HG03135 (cell line): ENCODE data around the gene DAP.
"Not testable (repeated sequence)": the region's sequence is repeated elsewhere in the genome, so short reads cannot be mapped to it uniquely, and the experiment has no call there.

ENCODE experiments used
- ATAC-seq: cut with Tn5 transposase; IDR thresholded peaks from one replicate; pipeline ENCODE4 v1.9.1; 2021; ENCODE audit warnings: mild to moderate bottlenecking, moderate library complexity; ENCODE audit not compliant: unreplicated experiment

The DAP gene

DNA sequence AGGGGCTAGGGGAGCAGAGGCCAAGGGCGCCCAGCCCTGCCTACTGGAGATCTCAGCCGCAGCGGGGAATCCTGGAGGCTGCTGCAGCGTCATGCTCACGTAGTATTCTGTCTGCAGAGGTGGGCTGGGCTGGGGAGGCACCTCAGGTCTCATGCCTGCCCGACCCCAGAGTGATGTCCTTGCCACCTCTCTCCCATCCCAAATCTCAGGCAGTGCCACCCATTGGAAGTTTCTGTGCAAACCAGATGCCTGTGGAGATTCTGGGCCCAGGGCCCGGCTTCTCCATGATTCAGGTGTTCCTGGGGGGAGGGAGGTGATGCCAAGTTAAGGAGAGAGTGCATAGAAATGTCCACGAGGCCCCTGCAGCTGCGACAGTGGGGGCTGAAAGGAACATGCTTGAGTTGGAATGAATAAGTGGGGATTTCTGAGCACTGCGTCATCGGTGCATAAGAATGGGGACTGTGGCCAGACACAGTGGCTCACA, 125.1 kb downstream of the DAP start:
- peak; percentile 0 for ATAC-seq

DNA sequence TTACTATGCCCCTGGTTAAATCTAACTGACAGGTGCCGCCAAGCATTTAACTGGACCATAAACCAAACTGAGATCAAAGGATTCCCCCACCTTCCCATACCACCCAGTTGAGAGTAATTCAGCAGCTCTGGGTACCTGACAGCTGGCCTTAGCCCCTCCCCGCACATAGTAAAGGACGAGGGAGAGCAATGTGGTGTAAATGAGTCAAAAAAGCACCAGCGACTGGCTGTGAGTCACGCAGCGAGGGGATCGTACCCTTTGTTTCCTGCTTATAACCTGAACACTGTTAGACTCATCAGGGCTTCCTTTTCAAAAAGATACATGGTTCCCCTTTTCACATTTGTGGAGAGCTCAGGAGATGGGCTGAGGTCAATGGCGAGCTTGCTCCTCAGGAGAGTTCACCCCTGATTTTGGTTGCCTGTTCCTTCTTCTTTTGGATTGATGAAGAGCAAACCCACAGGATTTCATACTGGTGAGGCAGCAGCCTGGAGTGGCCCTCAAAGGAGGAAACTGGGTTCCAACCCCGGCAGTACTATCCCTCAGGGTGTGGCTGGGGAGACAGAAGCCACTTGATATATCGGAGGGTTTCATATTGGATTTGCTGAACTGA, 125.7 kb downstream of the DAP start:
- peak; percentile 69 for ATAC-seq

DNA sequence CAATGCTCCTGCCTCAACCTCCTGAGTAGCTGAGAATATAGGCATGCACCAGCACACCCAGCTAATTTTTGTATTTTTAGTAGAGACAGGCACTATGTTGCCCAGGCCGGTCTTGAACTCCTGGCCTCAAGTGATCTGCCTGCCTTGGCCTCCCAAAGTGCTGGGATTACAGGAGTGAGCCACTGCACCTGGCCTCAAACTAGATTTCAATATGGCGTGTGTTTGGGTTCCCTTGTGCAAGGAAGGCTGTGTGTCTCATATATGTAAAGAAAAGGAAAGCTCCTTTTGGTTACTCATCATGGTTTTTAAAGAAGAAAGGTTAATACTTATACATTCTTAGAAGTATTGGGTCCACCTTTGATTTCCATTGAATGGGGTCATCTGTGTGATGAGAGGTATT, 126.5 kb downstream of the DAP start:
- no peak for ATAC-seq

DNA sequence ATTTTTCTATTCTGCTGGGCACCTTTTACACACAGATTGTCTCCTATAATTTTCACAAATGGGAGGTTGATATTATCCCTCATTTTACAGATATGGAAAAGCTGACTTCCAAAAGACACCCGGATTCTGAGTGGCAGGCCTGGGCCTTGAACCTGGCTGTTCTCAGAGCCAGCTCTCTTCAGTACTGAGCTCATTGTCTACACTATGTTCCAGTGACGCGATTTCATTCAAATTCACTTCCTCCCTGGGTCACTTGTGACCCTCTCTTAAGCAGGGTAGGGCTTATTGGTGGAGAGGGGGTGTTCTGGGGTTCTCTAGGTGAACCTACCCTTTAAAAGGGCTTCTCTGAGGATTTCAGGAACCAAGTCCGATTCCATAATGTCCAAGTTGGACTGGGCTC, 127.0 kb downstream of the DAP start:
- ATAC-seq = no peak

DNA sequence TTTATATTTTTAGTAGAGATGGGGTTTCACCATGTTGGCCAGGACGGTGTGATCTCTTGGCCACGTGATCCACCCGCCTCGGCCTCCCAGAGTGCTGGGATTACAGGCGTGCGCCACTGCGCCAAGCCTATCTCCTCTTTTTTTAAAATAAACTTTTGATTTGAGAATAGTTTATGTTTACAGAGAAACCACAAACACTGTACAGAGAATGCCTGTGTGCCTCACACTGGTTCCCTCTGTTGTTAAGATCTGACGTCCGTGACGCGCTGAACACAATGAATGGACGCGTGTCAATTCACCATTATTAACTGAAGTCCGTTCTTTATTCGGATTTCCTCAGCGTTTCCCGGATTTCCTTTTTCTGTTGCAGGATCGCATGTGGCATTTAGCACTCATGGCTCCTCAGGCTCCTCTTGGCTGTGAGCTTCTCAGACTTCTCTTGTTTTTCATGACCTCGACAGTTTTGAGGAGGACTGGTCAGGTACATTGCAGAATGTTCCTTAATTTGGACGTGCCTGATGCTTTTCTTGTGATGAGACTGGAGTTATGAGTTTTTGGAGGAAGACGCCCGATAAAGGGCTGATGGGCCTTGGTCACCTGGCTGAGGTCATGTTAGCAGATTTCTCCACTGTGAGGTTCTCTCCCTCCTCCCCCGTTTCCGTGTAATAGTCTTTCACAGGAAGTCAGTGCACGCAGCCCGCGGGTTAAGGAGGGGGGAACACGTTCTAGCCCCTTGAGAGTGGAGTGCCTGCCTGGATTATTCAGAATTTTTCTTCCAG, 127.6 kb downstream of the DAP start:
- no peak for ATAC-seq

DNA sequence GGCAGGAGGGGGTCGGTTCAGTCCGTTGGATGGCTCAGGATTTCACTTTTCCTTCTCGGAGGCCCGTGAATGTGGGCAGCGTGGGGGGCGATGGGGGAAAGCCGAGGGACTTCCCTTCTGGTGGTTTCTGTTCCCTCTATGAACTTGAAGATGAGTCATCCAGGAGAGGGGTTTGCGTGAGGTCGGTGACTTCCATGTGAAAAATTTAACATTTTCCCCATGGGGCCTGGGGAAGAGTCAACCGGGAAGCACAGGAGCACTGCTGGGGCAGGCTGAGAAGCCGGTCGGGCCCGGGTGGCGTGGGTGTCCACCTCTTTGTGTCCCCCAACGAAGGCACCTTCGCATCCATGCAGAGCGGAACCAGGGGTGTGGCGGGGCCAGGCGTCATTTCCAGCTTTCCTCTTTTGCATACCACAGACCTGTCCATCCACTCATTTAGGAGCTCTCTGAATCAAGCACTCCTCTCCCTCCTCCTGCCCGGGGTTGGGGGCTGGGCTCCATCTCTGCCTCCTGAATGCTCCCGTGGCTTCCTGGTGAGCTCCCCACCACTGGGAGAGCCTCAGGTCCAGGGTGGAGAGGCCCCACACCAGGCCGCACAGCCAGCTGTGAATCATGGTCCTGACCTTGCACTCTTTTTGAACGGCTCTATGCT, 128.8 kb downstream of the DAP start:
- peak; percentile 42 for ATAC-seq

DNA sequence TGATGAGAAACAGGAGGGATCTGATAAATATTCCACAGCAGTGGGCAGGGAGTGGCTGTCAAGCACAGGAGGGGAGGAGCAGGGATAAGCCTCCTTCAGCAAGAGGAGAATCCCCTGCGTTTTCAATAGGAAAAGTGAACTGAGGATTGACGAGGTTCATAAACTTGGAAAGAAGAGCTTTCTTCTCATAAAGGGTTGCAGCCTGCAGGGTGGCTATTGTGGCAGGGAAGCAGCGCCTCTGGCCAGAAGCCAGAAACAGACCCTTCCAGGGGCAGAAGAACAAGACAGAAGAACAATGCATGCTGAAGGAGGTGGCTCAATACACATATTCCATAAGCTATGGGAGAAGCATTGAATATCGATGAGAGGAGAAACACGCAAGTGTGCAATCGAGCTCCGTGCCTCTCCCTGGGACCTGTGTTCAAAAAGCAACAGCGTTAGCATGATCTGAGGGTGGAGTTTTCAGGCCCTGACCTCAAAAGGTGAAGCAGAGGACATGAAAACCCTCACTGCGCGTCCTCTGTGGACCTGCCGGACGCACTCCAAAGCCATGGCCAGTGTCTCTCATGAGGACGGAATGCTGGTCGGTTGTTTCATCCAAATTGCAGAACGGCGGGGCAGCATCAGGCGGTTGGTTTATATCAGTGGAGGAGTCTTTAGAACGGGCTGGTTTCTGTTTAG, 129.6 kb downstream of the DAP start:
- peak; percentile 4 for ATAC-seq

DNA sequence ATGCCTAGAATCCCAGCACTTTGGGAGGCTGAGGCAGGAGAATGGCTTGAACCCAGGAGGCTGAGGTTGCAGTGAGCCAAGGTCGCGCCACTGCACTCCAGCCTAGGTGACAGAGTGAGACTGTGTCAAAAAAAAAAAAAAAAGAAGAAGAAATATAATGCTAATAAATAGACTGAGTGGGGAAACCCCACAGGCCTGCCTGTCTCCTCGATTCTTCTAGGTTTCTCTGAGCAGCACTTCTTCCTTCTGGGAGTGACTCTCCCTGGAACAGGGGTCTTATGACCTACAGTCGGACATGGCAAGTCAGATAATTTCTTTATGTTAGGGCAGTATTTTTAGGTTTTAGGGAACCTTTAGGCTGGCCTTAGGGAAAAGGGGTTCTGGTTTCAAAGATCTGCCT, 130.3 kb downstream of the DAP start:
- ATAC-seq = not testable (repeated sequence)

DNA sequence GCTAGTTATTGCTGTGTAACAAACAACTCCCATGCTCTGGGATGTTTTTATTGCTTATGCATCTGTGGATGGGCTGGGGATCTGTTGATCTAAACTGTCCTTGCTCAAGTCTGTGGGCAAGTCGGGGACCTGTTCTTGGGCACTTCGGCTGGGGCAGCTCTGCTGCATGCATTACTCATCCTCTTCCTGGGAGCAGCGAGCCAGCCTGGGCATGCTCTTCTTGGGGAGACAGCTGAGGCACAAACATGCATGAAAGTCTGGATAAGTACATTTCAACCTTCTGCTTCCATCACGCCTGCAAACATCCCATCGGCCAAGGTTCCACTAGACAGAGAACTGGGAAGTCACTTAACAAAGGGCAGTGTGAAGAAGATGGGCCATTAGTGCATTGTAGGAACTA, 130.9 kb downstream of the DAP start:
- ATAC-seq = no peak

DNA sequence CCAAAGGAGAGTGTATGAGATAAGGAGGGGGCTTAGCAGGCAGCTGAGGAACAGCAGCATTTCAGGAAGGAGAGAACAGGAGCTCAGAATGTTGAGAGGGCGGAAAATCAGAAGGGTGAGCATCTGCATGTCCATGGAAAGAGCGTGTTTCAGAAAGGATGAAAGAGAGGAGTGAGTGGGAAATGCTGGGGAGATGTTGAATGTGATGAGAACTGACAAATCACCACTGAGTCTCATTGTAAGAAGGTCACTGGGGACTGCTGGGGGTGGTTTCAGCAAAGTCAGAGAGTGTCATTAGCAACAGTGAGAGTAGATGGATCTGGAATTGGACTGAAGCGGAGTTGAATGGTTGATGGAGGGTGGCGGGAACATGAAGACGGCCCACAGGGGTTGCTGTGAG, 131.4 kb downstream of the DAP start:
- no peak for ATAC-seq
